HG03521 (cell line): ENCODE results near the gene ATRNL1.

Experiments used
- ATAC-seq: cut with Tn5 transposase; IDR thresholded peaks from one replicate; pipeline ENCODE4 v1.9.1; 2021; ENCODE audit warnings: mild to moderate bottlenecking, moderate library complexity; ENCODE audit not compliant: unreplicated experiment

ATRNL1 gene

GRCh38 chr10:115572740-115573455 is 479.7 kb downstream of the ATRNL1 start:
- no peak for ATAC-seq

GRCh38 chr10:115580239-115580638 is 487.1 kb downstream of the ATRNL1 start:
- ATAC-seq: no peak

- no peak for ATAC-seq
Measured at GRCh38 chr10:115593060-115593459, 499.9 kb downstream of the ATRNL1 start.

DNA sequence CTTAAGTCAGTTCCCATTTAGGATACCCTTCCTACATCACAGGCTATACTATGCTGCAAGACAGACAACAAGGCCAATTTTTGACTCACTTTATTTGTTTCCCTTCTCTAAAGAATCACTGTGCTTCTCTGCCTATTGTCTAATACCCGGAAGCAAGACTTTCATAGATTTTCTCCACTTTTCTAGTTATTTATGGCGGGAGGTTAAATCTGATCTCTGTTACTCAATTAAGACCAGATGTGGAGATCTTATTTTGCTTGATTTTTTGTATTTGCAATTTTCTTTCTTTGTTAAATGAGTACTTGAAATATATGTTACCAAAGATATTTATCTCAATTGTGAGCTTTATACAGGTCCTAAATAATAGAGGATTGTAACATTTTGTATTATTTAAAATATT is 511.5 kb downstream of the ATRNL1 start:
- no peak for ATAC-seq

DNA sequence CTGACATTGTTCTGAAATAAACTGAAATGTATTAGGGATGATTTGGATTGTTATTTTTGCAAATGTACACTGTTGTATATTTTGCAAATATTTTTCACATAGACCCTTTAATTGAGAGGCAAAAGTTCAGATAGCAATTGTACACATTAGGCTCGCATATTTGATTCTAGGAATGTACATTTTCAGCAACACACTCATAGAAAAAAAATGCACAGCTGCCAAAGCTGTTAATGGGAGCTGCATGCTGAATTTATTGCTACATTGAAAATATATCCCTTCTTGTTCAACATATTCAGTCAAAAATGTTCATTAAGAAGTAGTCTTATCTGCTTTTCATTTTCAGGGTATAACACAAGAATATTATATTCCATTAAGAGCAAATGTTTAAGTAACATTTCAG is 512.9 kb downstream of the ATRNL1 start:
- ATAC-seq: no peak

GRCh38 chr10:115606741-115607140 is 513.6 kb downstream of the ATRNL1 start:
- ATAC-seq: no peak

- no peak for ATAC-seq
Measured at GRCh38 chr10:115624448-115624847, 531.3 kb downstream of the ATRNL1 start.

- ATAC-seq: no peak
Measured at GRCh38 chr10:115628616-115629015, 535.5 kb downstream of the ATRNL1 start.

DNA sequence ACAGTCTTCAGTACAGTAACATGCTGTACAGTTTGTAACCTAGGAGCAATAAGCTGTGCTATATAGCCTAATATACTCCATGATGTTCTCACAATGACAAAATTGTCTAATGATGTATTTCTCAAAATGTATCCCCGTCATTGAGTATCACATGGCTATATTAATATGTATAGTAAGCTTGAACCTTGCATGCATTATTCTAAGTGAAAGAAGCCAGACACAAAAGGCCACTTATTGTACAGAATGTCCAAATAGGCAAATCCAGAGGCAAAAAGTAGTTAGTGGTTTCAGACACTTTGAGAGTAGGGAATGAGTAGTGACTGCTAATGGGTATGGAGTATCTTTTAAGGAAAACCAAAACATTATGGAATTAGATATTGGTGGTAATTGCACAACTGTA is 545.1 kb downstream of the ATRNL1 start:
- ATAC-seq: no peak

DNA sequence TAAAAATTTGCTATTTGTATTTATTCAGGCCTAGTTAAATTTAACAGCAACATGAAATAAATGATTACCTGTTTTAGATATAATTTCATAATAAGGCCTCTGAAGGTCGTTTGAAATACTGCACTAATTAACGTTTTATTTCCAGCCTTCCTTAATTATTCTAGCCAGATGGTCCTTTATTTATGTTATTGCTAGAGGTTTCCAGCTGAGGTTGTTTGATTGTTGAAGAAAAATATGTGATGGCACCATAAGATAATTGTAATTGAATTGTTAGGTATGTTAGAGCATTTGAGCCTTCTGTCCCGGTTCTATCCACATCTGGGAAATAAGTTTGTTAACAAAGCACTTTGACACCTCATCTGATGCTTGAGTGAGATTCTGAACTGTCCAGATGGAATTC is 556.1 kb downstream of the ATRNL1 start:
- ATAC-seq: no peak

GRCh38 chr10:115653473-115653872 is 560.3 kb downstream of the ATRNL1 start:
- no peak for ATAC-seq

DNA sequence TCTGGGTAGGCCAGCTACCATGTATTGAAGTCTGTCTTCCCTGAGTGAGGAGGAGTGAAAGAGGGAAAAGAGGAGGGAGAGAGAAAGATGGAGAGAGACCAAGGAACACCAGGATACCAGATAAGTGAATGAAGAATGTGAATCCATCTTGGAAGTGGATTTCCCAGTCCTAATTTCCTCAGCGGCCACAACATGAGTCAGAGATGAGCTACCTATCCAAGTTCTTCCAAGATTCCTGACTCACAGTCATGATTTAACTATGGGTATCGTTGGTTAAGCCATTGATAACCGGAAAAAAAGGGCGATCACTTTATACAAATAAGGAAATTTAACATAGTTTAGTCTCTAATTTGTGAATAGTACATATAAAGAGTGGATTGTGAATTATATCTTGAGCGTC is 561.8 kb downstream of the ATRNL1 start:
- no peak for ATAC-seq

DNA sequence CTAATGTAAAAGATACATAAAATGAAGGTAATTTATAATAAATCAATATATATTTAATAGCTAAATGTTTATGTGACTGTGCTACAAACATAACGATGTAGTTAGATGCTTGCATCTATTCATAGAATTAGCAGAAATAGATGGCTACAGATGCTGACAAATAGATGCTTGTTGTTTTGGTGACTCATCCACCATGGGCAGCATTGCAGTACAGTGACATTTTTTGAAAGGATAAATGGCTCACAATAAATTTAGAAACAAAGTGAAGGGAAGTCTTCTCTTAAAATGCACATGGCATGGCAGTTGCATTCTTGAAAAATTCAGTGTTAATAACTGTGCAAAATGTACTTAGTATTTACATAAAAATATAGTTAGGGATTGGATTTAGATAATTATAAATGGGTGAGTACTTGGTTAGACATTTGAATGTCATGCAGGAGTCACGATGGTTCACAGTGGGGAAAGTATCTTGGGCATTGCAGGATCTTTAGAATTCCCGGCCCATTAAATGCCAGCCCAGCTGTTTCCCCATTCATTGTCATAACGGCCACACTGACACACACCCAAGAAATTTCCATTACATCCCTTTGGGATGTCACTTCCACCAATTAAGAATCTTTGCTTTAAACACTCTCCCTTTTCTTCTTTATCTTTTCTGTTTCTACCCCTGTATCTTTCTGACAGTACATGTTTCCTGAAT is 564.1 kb downstream of the ATRNL1 start:
- no peak for ATAC-seq

DNA sequence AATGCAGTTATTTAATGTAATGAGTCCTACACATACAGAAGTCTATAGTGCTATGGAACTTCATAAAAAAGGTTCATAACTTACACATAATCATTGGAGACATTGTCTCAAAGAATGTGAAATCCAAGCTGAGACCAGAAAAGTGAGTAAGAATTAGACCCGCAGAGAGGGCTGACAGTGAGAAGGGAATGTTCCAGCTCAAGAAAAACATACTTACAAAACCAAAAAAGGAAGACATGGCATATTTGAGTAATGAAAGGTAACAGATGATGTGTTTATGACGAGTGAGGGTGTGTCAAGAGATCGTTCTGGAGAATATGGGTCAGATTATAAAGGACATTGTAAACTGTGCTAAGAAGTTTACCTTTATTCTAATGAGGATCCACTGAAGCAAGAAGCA is 566.5 kb downstream of the ATRNL1 start:
- no peak for ATAC-seq

- ATAC-seq: no peak
Measured at GRCh38 chr10:115660391-115660790, 567.2 kb downstream of the ATRNL1 start.

DNA sequence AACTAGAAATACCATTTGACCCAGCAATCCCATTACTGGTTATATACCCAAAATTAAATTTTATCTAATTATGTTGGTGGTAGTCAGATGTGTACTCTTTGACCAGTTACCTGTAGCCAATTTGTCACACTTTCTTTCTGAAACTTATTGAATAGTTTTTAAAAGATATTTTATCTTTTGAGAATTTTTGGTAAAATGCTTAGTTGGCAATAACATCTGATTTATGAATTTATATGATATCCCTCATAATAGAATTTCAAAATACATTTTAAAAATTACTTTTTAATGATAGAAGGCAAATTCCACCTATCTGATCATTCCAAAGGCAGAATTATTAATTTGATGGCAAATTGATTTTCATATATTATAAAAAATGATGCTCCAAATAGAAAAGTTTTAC is 569.3 kb downstream of the ATRNL1 start:
- ATAC-seq: no peak

DNA sequence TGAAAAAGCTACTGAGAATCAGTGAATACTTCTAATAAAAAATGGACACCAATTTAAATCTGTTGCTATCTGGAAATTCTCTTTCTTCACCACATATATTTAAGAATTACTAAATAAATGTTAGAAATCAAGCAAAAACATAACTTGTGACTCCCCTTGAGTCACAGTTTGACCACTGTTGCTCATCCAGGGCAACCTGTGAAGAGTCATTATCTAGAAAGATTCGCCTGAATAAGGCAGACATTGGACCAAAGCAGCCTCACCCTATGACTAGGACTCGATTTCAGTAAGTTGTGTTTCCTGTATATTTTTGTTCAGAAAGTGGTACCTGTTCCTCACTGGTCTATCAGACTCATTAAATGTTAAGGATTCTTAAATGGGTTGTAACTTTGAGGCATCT is 572.4 kb downstream of the ATRNL1 start:
- no peak for ATAC-seq

GRCh38 chr10:115674496-115674895 is 581.3 kb downstream of the ATRNL1 start:
- no peak for ATAC-seq

GRCh38 chr10:115696747-115697146 is 603.6 kb downstream of the ATRNL1 start:
- ATAC-seq: no peak

DNA sequence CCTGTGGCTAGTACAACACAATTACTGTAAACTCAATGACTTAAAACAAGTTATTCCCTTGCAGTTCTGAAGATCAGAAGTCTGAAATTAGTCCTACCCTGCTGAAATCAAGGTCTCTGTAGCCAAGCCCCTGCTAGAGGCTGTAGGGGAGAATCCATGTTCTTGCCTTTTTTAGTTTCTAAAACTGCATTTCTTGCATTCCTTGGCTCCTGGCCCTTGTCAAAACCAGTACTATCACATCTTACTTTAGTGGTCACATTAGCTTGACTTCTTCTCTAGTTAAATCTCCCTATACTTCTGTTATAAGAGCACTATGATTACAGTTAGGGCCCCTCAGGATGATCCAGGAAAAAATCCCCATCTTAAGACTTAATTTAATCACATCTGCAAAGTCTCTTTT is 612.9 kb downstream of the ATRNL1 start:
- ATAC-seq: no peak

DNA sequence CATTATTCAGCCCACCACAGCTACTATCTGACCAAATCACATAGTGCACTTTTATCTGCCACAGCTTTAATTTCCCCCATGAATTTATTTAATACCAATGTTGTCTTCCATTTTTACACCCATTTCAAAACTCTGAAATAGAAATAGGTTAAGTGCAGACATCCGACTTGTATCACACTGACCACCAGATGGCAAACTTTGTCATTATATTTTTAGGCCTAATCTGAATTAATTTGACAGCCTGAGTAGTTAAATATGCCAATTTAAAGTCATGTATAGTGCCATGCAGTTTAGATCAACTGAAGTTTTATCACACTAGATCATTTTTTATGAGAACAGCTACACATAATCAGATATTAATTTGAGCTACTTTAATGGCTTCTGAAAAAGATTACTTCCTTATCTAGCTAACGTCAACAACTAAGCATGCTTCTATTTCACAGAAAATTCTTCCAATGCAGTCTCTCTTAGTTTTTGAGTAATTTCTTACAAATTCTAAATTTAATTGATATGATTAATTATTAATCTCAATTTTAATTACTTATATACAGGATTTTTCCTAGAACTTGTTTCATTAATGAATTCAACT is 613.4 kb downstream of the ATRNL1 start:
- no peak for ATAC-seq

GRCh38 chr10:115710136-115710535 is 617.0 kb downstream of the ATRNL1 start:
- no peak for ATAC-seq
